Type B pancreatic cell (in vitro differentiated cells): ENCODE measurements around the gene C3orf18. TPM values are rescaled to one million over a fixed set of nuclear protein-coding genes. Genes with fewer than 3 reads are reported as not detected.

Experiments used
- DNase-seq: peaks from one replicate; pipeline ENCODE4 v3.0.0; 2021; ENCODE audit warnings: mixed read lengths; ENCODE audit not compliant: unreplicated experiment; ENCODE audit errors: extremely low spot score
- H3K27ac Mint-ChIP-seq: 2 replicates; pipeline ENCODE4 v1.8.0; 2021; ENCODE audit warnings: mild to moderate bottlenecking, mixed read lengths
- H3K27me3 Mint-ChIP-seq: 2 replicates; pipeline ENCODE4 v1.8.0; 2021; ENCODE audit warnings: mixed read lengths
- H3K36me3 Mint-ChIP-seq: 2 replicates; pipeline ENCODE4 v1.8.0; 2021; ENCODE audit warnings: mixed read lengths
- H3K4me1 Mint-ChIP-seq: one replicate; pipeline ENCODE4 v1.8.0; 2021; ENCODE audit warnings: mixed read lengths; ENCODE audit not compliant: unreplicated experiment
- H3K4me3 Mint-ChIP-seq: 2 replicates; pipeline ENCODE4 v1.8.0; 2021; ENCODE audit warnings: mild to moderate bottlenecking, mixed read lengths
- H3K9me3 Mint-ChIP-seq: 2 replicates; pipeline ENCODE4 v1.8.0; 2021; ENCODE audit warnings: mixed read lengths
- total RNA-seq: library from RNA; stranded (reverse); gene quantifications from 2 replicates; pipeline ENCODE4 v1.2.1, GENCODE V29; 2021; ENCODE audit warnings: low replicate concordance
- TF ChIP-seq, protein P1 (sequence below): fragments of 200-600 bp; sonication (generic); conservative IDR thresholded peaks from 2 replicates; pipeline ENCODE4 v1.5.0; 2021; ENCODE audit warnings: antibody characterized with exemption, mild to moderate bottlenecking

The C3orf18 gene
- total RNA-seq, 1 donor from 2014 or later: 11.9 TPM

DNA sequence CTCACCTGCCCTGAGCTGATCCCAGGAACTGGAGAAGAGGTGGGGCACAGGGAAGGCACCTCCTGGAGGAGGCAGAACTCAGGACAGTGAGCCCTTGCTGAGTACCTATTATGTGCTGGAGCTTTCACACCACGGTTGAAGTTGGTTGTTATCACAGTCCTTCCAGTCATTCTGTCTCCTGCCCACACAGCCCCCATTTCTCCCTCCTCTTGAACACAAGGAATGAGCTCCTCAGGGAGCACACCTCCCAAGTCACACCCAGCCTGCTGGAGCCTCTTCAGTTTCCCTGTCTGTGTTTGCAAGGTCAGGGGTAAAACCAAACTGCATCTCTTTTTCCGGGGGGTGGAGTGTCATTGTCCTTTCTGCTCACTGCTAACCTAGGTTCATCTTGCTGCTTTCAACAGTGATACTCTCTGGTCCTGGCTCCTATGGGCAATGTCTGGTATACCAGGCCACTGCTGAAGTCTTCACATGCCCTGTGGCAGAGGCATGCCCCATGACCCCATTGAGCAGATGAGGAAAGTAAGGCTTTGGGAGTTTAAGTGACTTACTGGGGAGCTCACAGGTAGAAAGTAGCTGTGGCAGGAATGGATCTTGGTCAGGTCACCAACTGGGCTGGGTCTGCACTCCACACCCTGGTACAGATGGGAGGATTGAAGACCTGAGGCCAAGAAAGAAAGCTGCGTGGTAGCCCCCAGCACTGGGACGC is 30.0 kb downstream of the C3orf18 start:
- no peaks in the 10 kb centered on the region for H3K36me3 Mint-ChIP-seq
- H3K27ac Mint-ChIP-seq: no peak overlapping the region
- H3K9me3 Mint-ChIP-seq: no peaks in the 10 kb centered on the region
- TF ChIP-seq, protein P1, sequence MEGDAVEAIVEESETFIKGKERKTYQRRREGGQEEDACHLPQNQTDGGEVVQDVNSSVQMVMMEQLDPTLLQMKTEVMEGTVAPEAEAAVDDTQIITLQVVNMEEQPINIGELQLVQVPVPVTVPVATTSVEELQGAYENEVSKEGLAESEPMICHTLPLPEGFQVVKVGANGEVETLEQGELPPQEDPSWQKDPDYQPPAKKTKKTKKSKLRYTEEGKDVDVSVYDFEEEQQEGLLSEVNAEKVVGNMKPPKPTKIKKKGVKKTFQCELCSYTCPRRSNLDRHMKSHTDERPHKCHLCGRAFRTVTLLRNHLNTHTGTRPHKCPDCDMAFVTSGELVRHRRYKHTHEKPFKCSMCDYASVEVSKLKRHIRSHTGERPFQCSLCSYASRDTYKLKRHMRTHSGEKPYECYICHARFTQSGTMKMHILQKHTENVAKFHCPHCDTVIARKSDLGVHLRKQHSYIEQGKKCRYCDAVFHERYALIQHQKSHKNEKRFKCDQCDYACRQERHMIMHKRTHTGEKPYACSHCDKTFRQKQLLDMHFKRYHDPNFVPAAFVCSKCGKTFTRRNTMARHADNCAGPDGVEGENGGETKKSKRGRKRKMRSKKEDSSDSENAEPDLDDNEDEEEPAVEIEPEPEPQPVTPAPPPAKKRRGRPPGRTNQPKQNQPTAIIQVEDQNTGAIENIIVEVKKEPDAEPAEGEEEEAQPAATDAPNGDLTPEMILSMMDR: no peak
- peaks cover 40% of the 10 kb centered on the region for H3K27me3 Mint-ChIP-seq
- H3K4me1 Mint-ChIP-seq: peaks cover 30% of the 10 kb centered on the region
- no peak overlapping the region for H3K4me3 Mint-ChIP-seq
- DNase-seq: no peak

GRCh38 chr3:50536471-50537180 is 30.9 kb downstream of the C3orf18 start:
- DNase-seq: no peak
- Mint-ChIP-seq H3K36me3 (no peaks in the 10 kb centered on the region), H3K27me3 (peaks cover 44% of the 10 kb centered on the region), H3K27ac (no peak overlapping the region), H3K4me3 (no peak overlapping the region), H3K4me1 (peaks cover 39% of the 10 kb centered on the region), H3K9me3 (no peaks in the 10 kb centered on the region)
- TF ChIP-seq, protein P1: no peak

- Mint-ChIP-seq H3K27me3 (peaks cover 41% of the 10 kb centered on the region), H3K4me3 (no peak overlapping the region), H3K36me3 (no peaks in the 10 kb centered on the region), H3K27ac (no peak overlapping the region), H3K4me1 (peaks cover 43% of the 10 kb centered on the region), H3K9me3 (no peaks in the 10 kb centered on the region)
- DNase-seq: no peak
- TF ChIP-seq, protein P1: no peak
These were observed 32.7 kb downstream of the C3orf18 start for GRCh38 chr3:50534681-50535330.

DNA sequence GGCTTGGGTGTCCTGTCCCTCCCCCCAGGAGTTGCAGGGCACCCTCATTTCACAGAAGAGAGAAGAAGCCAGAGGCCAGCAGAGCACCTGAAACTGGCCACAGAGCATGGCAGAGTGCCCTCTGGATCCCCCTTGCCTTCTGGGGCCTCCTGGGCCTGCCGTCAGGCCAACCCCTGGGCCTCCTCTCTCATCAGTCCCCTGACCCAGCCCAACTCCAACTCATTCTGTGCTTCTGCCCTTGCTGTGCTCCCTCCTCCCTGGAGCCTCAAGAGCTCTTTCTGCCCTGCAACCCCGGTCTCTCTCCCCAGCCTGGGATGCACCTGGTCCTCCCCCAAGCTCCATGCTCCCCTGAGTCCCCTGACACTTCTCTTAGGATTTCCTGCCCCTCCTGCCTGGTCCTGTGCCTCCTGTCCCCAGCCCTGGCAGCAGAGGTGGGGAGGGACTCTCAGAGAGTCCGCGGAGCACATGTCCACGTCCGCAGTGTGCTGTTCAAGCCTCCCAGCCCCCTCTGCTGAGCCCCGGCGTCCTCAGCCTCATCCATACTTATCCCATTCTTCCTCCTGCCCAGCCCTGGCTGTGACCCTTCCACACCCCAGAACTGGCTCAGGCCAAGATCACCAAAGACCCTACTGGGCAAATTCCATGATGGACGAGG is 33.6 kb downstream of the C3orf18 start:
- Mint-ChIP-seq H3K4me3 (no peak overlapping the region), H3K27me3 (peaks cover 49% of the 10 kb centered on the region), H3K4me1 (peaks cover 45% of the 10 kb centered on the region), H3K36me3 (no peaks in the 10 kb centered on the region), H3K9me3 (no peaks in the 10 kb centered on the region), H3K27ac (peak overlapping the region; percentile 36)
- no peak for DNase-seq
- TF ChIP-seq, protein P1: no peak

DNA sequence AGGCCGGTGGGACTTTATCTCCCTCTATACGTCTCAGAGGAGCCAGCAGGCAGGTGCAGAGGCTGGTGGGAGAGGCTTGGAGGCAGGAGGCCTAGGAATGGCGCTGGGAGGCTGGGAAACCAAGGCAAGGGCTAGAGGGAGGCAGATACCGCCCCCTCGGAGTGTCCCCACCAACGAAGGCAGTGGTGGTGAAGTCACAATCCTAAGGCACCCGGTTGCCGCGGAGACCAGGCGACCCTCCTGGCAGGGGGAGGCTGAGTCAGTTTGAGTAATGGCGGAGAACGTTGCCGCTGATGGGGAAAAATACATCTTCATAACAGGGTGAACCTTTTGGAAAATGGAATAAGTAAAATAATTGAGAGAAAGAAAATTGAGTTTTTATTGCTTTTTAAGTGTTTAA is 34.2 kb downstream of the C3orf18 start:
- Mint-ChIP-seq H3K4me3 (no peak overlapping the region), H3K27ac (no peak overlapping the region), H3K27me3 (peaks cover 46% of the 10 kb centered on the region), H3K4me1 (peaks cover 44% of the 10 kb centered on the region), H3K36me3 (no peaks in the 10 kb centered on the region), H3K9me3 (no peaks in the 10 kb centered on the region)
- TF ChIP-seq, protein P1: no peak
- DNase-seq: no peak
